Skeletal muscle cell (primary cell): ENCODE data around the gene RPS6KA5.
A peak's percentile ranks its signal among the peaks of the same experiment; 100 is the strongest.

Source experiments
- DNase-seq: peaks from one replicate; pipeline ENCODE4 v3.0.0-alpha.2; 2010; ENCODE audit warnings: low read depth
- H3K4me3 ChIP-seq: 2 replicates; pipeline ENCODE4 v1.5.1; 2011; ENCODE audit warnings: low read depth, mild to moderate bottlenecking, control low read depth, low read length, moderate library complexity

RPS6KA5 gene

GRCh38 chr14:90819734-90820393, 240.6 kb downstream of the RPS6KA5 start:
- H3K4me3 ChIP-seq, result no peak overlapping the region
- no peak for DNase-seq

DNA sequence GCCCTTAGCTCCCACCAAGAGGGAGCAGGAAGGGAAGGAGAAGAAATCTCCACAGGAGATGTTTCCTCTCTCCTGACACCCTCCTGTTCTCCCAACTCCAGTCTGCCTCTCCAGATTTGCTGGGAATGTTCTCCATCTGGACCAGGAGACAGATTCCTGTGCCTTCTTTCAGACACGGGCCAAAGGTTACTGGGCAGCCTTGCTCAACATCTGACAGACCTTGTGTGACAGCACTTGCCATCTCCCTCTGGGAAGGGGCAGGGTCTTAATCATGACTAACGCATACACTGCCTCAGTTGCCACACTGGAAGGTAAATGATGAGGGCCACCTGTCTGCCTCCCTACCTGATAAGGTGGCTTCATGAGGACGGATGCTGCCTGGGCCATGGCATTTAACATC, 241.7 kb downstream of the RPS6KA5 start:
- no peak overlapping the region for H3K4me3 ChIP-seq
- no peak for DNase-seq

GRCh38 chr14:90816681-90817436, 243.6 kb downstream of the RPS6KA5 start:
- peak overlapping the region; percentile 20 for H3K4me3 ChIP-seq
- DNase-seq, result no peak

GRCh38 chr14:90815822-90816662, 244.4 kb downstream of the RPS6KA5 start, which contains the start of gene TTC7B:
Gene TTC7B, minus strand, starts transcription at chr14:90816430. Its CDS starts 135 bp downstream, at chr14:90816295.
- H3K4me3 ChIP-seq, result peak within 1 kb of the TSS; percentile 78
- no peak for DNase-seq

GRCh38 chr14:90815572-90815821, 244.9 kb downstream of the RPS6KA5 start:
- no peak for DNase-seq
- H3K4me3 ChIP-seq, result peak overlapping the region; percentile 78

DNA sequence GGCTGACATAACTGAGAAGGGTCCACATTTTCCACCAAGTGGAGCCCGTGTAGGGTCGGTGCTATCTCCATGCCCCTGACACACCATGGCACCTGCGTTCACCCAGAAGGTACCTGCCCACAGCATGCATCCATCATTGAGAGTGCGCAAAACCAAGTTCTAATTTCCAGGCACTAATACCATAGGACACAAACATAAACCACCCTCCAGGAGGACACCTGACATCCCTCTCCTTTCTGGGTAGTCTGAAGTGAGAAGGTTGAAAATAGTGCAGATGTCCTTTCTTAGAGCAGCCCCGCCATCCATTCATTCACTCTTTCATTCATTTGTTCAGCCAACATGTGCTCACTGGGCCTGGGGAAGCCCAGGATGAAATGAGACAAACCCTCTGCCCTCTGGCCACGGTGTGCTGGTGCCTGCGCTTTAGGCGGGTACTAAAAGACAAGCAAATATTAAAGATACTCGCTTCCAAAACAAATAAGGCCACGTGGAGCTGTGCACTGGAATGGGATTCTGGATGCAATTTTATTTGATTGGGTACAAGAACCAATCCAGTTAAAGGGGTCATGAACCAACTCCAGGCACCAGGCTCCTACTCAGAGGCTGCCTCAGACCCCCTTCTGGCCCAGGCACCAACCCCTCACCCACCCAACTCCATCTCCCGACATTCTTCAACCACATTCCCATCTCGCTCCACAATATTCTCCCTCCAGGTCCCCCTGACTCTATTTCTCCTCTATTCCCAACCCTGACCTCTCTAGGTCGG, 245.5 kb downstream of the RPS6KA5 start:
- peak overlapping the region; percentile 78 for H3K4me3 ChIP-seq
- no peak for DNase-seq

- no peak overlapping the region for H3K4me3 ChIP-seq
- DNase-seq, result no peak
Observed at GRCh38 chr14:90813442-90813841, 247.0 kb downstream of the RPS6KA5 start.

DNA sequence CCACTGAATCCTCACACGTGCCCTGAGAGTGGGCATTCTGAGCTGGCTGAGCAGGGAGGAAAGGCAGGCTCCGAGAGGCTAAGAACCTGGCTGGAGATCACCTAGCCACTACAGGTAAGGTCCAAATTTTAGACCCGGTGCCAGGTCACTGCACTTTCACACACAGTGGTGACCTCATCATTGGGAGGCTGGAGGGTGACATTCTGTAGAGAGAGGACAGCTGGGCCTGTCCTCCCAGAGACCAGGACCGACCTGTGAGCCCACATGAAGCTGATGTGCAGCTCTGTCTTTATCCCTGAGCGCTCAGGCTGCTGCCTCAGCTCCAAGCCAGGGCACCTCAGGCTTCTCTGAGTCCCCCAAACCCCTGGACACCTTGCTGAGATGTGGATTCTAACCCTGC, 248.3 kb downstream of the RPS6KA5 start:
- no peak overlapping the region for H3K4me3 ChIP-seq
- no peak for DNase-seq

- DNase-seq, result no peak
- no peak overlapping the region for H3K4me3 ChIP-seq
Observed at GRCh38 chr14:90811641-90812040, 248.8 kb downstream of the RPS6KA5 start.

GRCh38 chr14:90810806-90811205, 249.6 kb downstream of the RPS6KA5 start:
- no peak overlapping the region for H3K4me3 ChIP-seq
- DNase-seq, result no peak

DNA sequence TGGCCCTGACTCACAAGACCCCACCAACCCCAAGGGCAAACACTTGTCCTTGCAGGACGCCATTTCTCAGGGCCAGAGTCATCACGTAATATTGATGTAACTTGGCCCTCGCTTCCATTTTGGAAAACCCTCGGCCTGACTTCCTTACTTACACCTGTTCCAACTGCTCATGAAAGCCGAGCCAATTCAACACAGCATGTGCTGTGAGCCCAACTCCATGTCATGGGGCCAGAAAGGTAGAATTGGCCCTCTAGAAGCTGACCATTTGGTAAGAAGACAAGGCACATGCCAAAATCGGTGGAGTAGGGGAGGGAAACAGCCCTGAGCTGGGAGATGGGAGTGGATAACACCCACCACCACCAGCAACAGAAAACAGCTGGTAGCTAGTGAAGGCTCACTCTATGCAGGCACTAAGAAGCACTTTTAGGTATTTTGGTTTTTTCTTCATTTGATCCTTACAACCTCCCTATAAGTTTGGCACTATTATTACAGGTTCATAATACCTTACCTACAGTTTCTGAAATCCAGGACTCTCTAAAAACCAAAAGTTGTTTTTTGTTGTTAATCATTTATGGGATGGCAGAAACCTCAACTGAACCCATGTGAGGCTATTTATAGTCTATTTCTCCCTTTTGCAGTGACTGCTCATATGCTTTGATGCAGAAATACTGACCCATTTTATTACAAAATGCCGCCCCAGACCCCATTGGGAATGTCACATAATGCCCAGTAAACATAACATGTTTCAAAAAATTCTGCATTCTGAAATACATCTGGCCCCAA, 250.7 kb downstream of the RPS6KA5 start:
- H3K4me3 ChIP-seq, result no peak overlapping the region

GRCh38 chr14:90808759-90809529, 251.5 kb downstream of the RPS6KA5 start:
- H3K4me3 ChIP-seq, result no peak overlapping the region
- DNase-seq, result no peak

More for the DNA sequence above, 250.7 kb downstream of the RPS6KA5 start:
- DNase-seq, result no peak

DNA sequence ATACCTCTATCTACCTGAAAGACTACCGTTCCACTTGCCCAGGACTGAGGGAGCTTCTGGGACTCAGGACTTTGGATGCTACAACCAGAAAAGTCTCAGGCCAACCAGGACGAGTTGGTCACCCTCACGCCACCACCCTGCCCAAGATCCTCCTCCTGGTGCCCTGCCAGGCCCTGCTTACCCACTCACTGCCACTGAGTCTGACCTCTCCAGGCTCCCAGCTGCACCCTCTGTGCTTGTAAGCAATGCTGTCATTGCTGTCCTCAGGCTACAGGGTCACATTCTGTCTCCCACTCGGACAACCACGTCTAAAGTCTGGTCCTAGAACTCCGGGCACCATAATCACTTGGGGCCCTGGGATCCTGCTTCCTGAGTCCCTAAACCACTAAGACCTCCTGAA, 253.4 kb downstream of the RPS6KA5 start:
- no peak overlapping the region for H3K4me3 ChIP-seq
- DNase-seq, result no peak

GRCh38 chr14:90805662-90806540, 254.5 kb downstream of the RPS6KA5 start:
- H3K4me3 ChIP-seq, result no peak overlapping the region
- DNase-seq, result no peak

DNA sequence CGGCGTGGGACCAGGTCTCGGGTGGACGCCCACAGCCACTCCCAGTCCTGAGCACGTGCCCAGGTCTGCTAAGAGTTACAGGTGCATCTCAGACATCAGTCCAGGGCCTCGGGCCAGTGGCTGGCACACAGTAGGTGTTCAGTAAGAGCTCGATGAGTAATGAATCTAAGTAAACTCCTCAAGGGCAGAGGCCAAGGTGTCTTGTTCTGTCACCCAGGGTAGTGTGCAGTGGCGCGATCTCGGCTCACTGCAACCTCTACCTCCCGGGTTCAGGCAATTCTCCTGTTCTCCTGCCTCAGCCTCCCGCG, 255.4 kb downstream of the RPS6KA5 start:
- no peak for DNase-seq
- H3K4me3 ChIP-seq, result no peak overlapping the region

DNA sequence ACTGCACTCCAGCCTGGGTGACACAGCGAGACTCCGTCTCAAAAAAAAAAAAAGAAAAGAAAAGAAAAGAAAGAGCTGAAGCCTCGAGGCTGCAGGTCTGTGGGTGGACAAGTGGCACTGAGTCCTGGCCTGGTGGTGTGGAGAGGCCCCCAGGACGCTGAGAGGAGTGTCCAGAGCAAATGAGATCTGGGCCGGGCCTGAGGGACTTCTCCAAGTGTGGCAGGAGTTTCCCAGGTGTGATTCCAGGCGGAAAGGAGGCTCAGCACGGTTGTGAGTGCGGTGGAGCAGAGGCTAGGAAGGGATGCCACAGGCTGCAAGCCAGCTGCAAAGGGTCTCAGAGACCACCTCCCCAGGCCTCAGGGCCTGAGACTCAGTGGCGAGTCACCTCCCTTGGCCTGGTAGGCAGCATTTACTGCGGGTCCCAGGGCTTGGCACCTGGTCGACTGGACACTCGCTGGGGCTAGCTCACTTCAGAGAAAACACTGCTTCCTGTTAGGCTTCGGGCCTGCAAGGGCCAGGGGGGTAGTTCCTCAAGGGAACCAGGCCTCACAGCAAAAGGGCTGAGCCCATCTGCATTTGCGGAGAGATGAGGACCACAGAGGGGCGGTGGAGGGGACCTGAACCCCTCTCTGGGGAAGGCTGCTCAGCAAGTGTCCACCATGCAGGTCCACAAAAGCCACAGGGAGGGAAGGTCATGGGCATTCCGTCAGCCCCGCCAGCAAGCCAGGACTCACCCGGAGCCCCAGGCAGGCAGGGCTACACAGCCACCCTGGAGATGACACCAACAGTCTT, 256.0 kb downstream of the RPS6KA5 start:
- DNase-seq, result no peak

GRCh38 chr14:90803249-90803648, 257.2 kb downstream of the RPS6KA5 start:
- DNase-seq, result no peak
- no peak overlapping the region for H3K4me3 ChIP-seq

More for the DNA sequence above, 256.0 kb downstream of the RPS6KA5 start:
- H3K4me3 ChIP-seq, result no peak overlapping the region
